ENCODE measurements around the gene ACO1.

- no peak for TF ChIP-seq POLR2A (IDR thresholded peaks at IDR 0.05; ENCODE audit: low read depth, low read length)
- TF ChIP-seq EZH2 (IDR thresholded peaks at IDR 0.05; ENCODE audit: borderline replicate concordance, low read depth, low read length, severe bottlenecking): no peak
- TF ChIP-seq CTCF (IDR thresholded peaks at IDR 0.05; ENCODE audit: extremely low read depth in 1 of 2, insufficient read depth in 1 of 2, low read depth in 1 of 2, low read length in 2 of 2): no peak
- TF ChIP-seq MYC (IDR thresholded peaks at IDR 0.05; ENCODE audit: low read depth, low read length): no peak
- TF ChIP-seq JUN (IDR thresholded peaks at IDR 0.05; ENCODE audit: borderline replicate concordance, insufficient read depth, insufficient read length, low read depth): no peak
- TF ChIP-seq POLR2AphosphoS5 (IDR thresholded peaks at IDR 0.05; ENCODE audit: insufficient read depth, low read depth, low read length): no peak
- TF ChIP-seq, protein P1, sequence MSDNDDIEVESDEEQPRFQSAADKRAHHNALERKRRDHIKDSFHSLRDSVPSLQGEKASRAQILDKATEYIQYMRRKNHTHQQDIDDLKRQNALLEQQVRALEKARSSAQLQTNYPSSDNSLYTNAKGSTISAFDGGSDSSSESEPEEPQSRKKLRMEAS (IDR thresholded peaks at IDR 0.05; ENCODE audit: insufficient read depth, insufficient read length): no peak
Measured at GRCh38 chr9:32350682-32351081, 33.8 kb upstream of the ACO1 start.

Data from endothelial cell of umbilical vein (primary cell).